B cell (primary cell): ENCODE measurements around the gene TUBA1B. TPM values are rescaled to one million over a fixed set of nuclear protein-coding genes. Genes with fewer than 3 reads are reported as not detected.

Source experiments
- ATAC-seq: fragments of 200-7000 bp; cut with Tn5 transposase; one replicate; pipeline ENCODE4 v1.10.0; 2021; ENCODE audit warnings: low read depth, mild to moderate bottlenecking, moderate number of reproducible peaks, moderate library complexity
- CTCF ChIA-PET: fragments of 350-600 bp; sonication (Branson Sonifier 250); formaldehyde crosslinking; loops from one replicate; lab custom pipeline; 2021; ENCODE audit warnings: antibody characterized with exemption, inconsistent platforms; lab: Charles Lee
- POLR2A ChIA-PET: fragments of 350-600 bp; sonication (Branson Sonifier 250); formaldehyde crosslinking; loops from one replicate; lab custom pipeline; 2021; ENCODE audit warnings: antibody characterized with exemption; lab: Charles Lee
- DNase-seq: peaks from one replicate; pipeline ENCODE4 v3.0.0; 2013
- H2AFZ ChIP-seq: 2 replicates; pipeline ENCODE4 v1.6.1; 2012; ENCODE audit warnings: mild to moderate bottlenecking, low read depth, low read length; ENCODE audit not compliant: insufficient read depth, poor library complexity, severe bottlenecking
- H3K27ac ChIP-seq, 2 donors: 1 replicate in 1 of 2; 2 replicates in 1 of 2; pipeline ENCODE4 v1.5.1; 2012 to 2013; ENCODE audit warnings: low read length in 2 of 2, mild to moderate bottlenecking in 2 of 2, moderate library complexity in 1 of 2
- H3K27me3 ChIP-seq, 4 experiments: fragments of 200-600 bp in 1 of 4; sonication (generic) in 1 of 4; replicated peaks in 1 of 4; 1 replicate in 2 of 4; 2 replicates in 2 of 4; pipeline versions ENCODE4 v1.6.1 to v1.7.0; 2013 to 2016; ENCODE audit warnings: low read length in 3 of 4, mild to moderate bottlenecking in 2 of 4, mixed read lengths in 1 of 4, moderate library complexity in 1 of 4; ENCODE audit not compliant: insufficient read depth in 4 of 4, control insufficient read depth in 3 of 4; ENCODE audit errors: control extremely low read depth in 1 of 4
- H3K36me3 ChIP-seq, 2 experiments: replicated peaks in 1 of 2; 1 replicate in 1 of 2; 2 replicates in 1 of 2; pipeline versions ENCODE4 v1.6.1 to v1.7.1; 2013; ENCODE audit warnings: low read length in 1 of 2; ENCODE audit not compliant: insufficient read depth in 2 of 2, control insufficient read depth in 1 of 2; ENCODE audit errors: control extremely low read depth in 1 of 2, extremely low read depth in 1 of 2
- H3K4me1 ChIP-seq, 2 donors: fragments of 200-600 bp in 1 of 2; sonication (generic) in 1 of 2; 1 replicate in 1 of 2; 2 replicates in 1 of 2; pipeline versions ENCODE4 v1.5.1 to v1.6.1; 2013 to 2017; ENCODE audit warnings: low read length in 2 of 2; ENCODE audit not compliant: control insufficient read depth in 2 of 2, insufficient read depth in 2 of 2
- H3K4me2 ChIP-seq: replicated peaks from 2 replicates; pipeline ENCODE3; 2012; ENCODE audit warnings: mild to moderate bottlenecking, low read depth, low read length; ENCODE audit not compliant: poor library complexity, severe bottlenecking
- H3K4me3 ChIP-seq, 5 experiments: fragments of 200-600 bp in 1 of 5; sonication (generic) in 1 of 5; 1 replicate in 3 of 5; 2 replicates in 2 of 5; pipeline versions ENCODE4 v1.5.1 to v1.7.0; 2011 to 2016; ENCODE audit warnings: low read length in 4 of 5, mild to moderate bottlenecking in 4 of 5, low read depth in 2 of 5, control low read depth in 1 of 5, moderate library complexity in 1 of 5; ENCODE audit not compliant: insufficient read depth in 1 of 5; ENCODE audit errors: control extremely low read depth in 1 of 5, extremely low read depth in 1 of 5
- H3K79me2 ChIP-seq: fragments of 200-600 bp; sonication (generic); one replicate; pipeline ENCODE4 v1.6.0; 2016; ENCODE audit warnings: low read length; ENCODE audit not compliant: control insufficient read depth, insufficient read depth
- H3K9ac ChIP-seq: fragments of 200-600 bp; sonication (generic); 2 replicates; pipeline ENCODE4 v1.6.1; 2017; ENCODE audit warnings: mild to moderate bottlenecking, low read length, moderate library complexity
- H3K9me3 ChIP-seq, 3 donors: one replicate each; pipeline versions ENCODE4 v1.6.1 to v1.7.1; 2013; ENCODE audit warnings: low read length in 2 of 3; ENCODE audit not compliant: control insufficient read depth in 2 of 3, insufficient read depth in 1 of 3; ENCODE audit errors: control extremely low read depth in 1 of 3
- H4K20me1 ChIP-seq: 2 replicates; pipeline ENCODE4 v1.6.0; 2012; ENCODE audit warnings: mild to moderate bottlenecking, low read length; ENCODE audit not compliant: insufficient read depth, control insufficient read depth, poor library complexity, severe bottlenecking
- H3K27ac Mint-ChIP-seq: one replicate; pipeline ENCODE4 v1.8.0; 2021; ENCODE audit warnings: mixed read lengths
- H3K27me3 Mint-ChIP-seq: one replicate; pipeline ENCODE4 v1.8.0; 2021; ENCODE audit warnings: mixed read lengths
- H3K4me1 Mint-ChIP-seq: one replicate; pipeline ENCODE4 v1.8.0; 2021; ENCODE audit warnings: mixed read lengths
- H3K4me3 Mint-ChIP-seq: one replicate; pipeline ENCODE4 v1.8.0; 2021; ENCODE audit warnings: mixed read lengths
- H3K9me3 Mint-ChIP-seq: one replicate; pipeline ENCODE4 v1.8.0; 2022; ENCODE audit warnings: mixed read lengths; ENCODE audit not compliant: insufficient read depth
- CTCF ChIP-seq: fragments of 200-600 bp; IDR thresholded peaks from one replicate; pipeline ENCODE4 v1.8.0; 2022; ENCODE audit warnings: antibody characterized with exemption, mild to moderate bottlenecking
- EZH2 ChIP-seq: IDR thresholded peaks from 2 replicates; pipeline ENCODE4 v1.6.1; 2012; ENCODE audit warnings: borderline replicate concordance, low read depth, mild to moderate bottlenecking, moderate library complexity, low read length; ENCODE audit not compliant: insufficient read depth, poor library complexity, severe bottlenecking
- WGBS: methylation state at CpG from one replicate; pipeline ENCODE4 v1.1.5; 2013; ENCODE audit warnings: missing lambda C conversion rate; ENCODE audit not compliant: insufficient coverage; 5-methylcytosine and 5-hydroxymethylcytosine counted together
- intact Hi-C: fragments of 100-400 bp; cut with micrococcal nuclease; formaldehyde crosslinking; loops from one replicate; pipeline ENCODE4 v1.10.0; 2022
- polyA plus RNA-seq: library from polyadenylated mRNA; depleted of rRNA; stranded (reverse); fragments of >200 nt; gene quantifications from 2 replicates; pipeline ENCODE4 v1.2.3, GENCODE V29; 2012
- total RNA-seq, 2 donors: library from RNA; stranded (reverse); fragments of 120-200 nt in 1 of 2; gene quantifications; 1 replicate in 1 of 2; 2 replicates in 1 of 2; pipeline versions ENCODE4 v1.2.3 to v1.2.4, GENCODE V29; 2013 to 2022

Gene TUBA1B
- total and polyA plus RNA-seq, 2 donors (not counting 1 experiment from before 2014, with no cell fraction given) = 327 to 615 TPM

GRCh38 chr12:49094160-49094974 is 36.8 kb downstream of the TUBA1B start, which contains the start of gene DHH:
Gene DHH (minus strand): TSS chr12:49094801. CDS start chr12:49094512, 289 bp downstream.
- Histone ChIP-seq H3K4me2 (peak within 1 kb of the TSS; percentile 66), H3K4me1 (peaks cover 47 to 49% of the 10 kb centered on the region in 2 donors), H2AFZ (peak within 1 kb of the TSS; percentile 46), H3K79me2 (no peaks in the 10 kb centered on the region), H3K9ac (peak within 1 kb of the TSS; percentile 16), H3K9me3 (peaks cover 0 to 27% (median 0%) of the 10 kb centered on the region in 3 donors), H3K27me3 (peaks cover 0 to 58% (median 39%) of the 10 kb centered on the region in 4 experiments), H3K4me3 (peak within 1 kb of the TSS in 1 of 5 experiments; percentile 9), H4K20me1 (peaks cover 12% of the 10 kb centered on the region), H3K27ac (no peak within 1 kb of the TSS), H3K36me3 (peaks cover 0 to 2% of the 10 kb centered on the region in 2 experiments)
- intact Hi-C loops = loop anchor here (10.0 kb wide), 1 partner anchor 250 kb away; the partner anchor contains the start of gene DNAJC22
- peaks cover 46% of the 10 kb centered on the region for H3K4me1 Mint-ChIP-seq
- peaks cover 45% of the 10 kb centered on the region for H3K27me3 Mint-ChIP-seq
- ChIA-PET CTCF (interaction anchor here (0.6 to 17.6 kb wide), 12 partner anchors 8 to 141 kb away, joined by 3 to 199 read pairs (median 6); partner anchors contain the start of gene LMBR1L), POLR2A (interaction anchor here (0.6 to 1.8 kb wide), 5 partner anchors 13 to 188 kb away, joined by 3 to 9 read pairs (median 4); partner anchors contain the start of genes RHEBL1 and TUBA1B)
- ATAC-seq = no peak
- H3K27ac Mint-ChIP-seq = peak within 1 kb of the TSS; percentile 20
- TF ChIP-seq CTCF = no peak
- TF ChIP-seq EZH2 = peak; percentile 73
- H3K9me3 Mint-ChIP-seq = no peaks in the 10 kb centered on the region
- DNase-seq = peak; percentile 52
- 4% methylated on average over 46 of the region's 49 CpGs for WGBS
- H3K4me3 Mint-ChIP-seq = peak within 1 kb of the TSS; percentile 27
